ENCODE measurements around the gene CLNK.

Gene CLNK

DNA sequence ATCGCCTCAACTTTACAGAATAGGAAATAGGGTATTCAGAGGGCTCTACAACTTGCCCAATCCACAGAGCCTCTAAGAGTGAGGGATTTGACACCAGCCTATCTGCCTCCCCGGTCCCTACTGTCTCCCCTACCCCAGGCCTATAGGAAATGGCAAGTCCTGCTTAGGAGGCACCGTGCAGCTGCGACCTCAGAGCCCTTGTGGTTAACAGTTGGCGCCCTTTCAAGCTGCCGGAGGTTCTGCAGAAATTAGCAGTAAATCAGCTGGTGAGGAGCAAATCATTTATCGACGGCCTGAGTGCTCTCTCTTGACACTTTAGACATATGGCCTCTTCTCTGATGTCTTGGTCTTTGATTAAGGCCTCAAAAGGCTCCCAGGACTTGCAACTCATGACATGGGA is 96.9 kb downstream of the CLNK start:
- TF ChIP-seq, protein P1, sequence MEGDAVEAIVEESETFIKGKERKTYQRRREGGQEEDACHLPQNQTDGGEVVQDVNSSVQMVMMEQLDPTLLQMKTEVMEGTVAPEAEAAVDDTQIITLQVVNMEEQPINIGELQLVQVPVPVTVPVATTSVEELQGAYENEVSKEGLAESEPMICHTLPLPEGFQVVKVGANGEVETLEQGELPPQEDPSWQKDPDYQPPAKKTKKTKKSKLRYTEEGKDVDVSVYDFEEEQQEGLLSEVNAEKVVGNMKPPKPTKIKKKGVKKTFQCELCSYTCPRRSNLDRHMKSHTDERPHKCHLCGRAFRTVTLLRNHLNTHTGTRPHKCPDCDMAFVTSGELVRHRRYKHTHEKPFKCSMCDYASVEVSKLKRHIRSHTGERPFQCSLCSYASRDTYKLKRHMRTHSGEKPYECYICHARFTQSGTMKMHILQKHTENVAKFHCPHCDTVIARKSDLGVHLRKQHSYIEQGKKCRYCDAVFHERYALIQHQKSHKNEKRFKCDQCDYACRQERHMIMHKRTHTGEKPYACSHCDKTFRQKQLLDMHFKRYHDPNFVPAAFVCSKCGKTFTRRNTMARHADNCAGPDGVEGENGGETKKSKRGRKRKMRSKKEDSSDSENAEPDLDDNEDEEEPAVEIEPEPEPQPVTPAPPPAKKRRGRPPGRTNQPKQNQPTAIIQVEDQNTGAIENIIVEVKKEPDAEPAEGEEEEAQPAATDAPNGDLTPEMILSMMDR (IDR thresholded peaks at IDR 0.05; ENCODE audit: poor library complexity, severe bottlenecking): no peak
- no peak overlapping the region for H3K4me3 ChIP-seq (ENCODE audit: severe bottlenecking)
- no peaks in the 10 kb centered on the region for H3K27me3 ChIP-seq (ENCODE audit: insufficient read depth, poor library complexity, severe bottlenecking)
- no peaks in the 10 kb centered on the region for H3K4me1 ChIP-seq (ENCODE audit: insufficient read depth, poor library complexity, severe bottlenecking)
- H3K27ac ChIP-seq (ENCODE audit: poor library complexity, severe bottlenecking): no peak overlapping the region
- H3K36me3 ChIP-seq (ENCODE audit: low read depth): no peaks in the 10 kb centered on the region
- no peaks in the 10 kb centered on the region for H3K9me3 ChIP-seq (ENCODE audit: severe bottlenecking)
- DNase-seq (ENCODE audit: low spot score) (no peak), ATAC-seq (ENCODE audit: low read depth) (no peak)

- Histone ChIP-seq H3K4me3 (ENCODE audit: severe bottlenecking) (no peak overlapping the region), H3K9me3 (ENCODE audit: severe bottlenecking) (no peaks in the 10 kb centered on the region), H3K4me1 (ENCODE audit: insufficient read depth, poor library complexity, severe bottlenecking) (no peaks in the 10 kb centered on the region), H3K27me3 (ENCODE audit: insufficient read depth, poor library complexity, severe bottlenecking) (no peaks in the 10 kb centered on the region), H3K27ac (ENCODE audit: poor library complexity, severe bottlenecking) (no peak overlapping the region), H3K36me3 (ENCODE audit: low read depth) (no peaks in the 10 kb centered on the region)
- DNase-seq (ENCODE audit: low spot score) (no peak), ATAC-seq (ENCODE audit: low read depth) (no peak)
- TF ChIP-seq, protein P1 (IDR thresholded peaks at IDR 0.05; ENCODE audit: poor library complexity, severe bottlenecking): no peak
Observed at GRCh38 chr4:10587296-10587695, 97.3 kb downstream of the CLNK start.

DNA sequence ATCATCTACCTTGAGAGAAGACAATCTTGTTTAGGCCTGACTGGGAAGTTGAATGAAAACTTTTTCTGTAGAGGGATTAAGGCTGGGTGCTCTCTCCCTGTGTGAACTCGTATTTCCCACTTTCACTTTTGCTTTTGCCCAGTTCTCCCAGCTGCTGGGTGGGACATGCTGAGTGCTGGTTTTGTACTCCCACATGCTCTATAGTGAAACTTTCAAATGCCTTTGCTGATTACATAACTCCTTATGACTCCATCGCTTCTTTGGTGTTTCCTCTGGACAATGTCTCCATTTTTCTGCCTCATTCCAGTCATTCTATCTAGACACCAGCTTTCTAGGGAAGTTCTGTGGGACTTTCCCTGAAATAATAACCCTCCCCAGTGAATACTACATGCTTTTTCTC is 100.5 kb downstream of the CLNK start:
- Histone ChIP-seq H3K27me3 (ENCODE audit: insufficient read depth, poor library complexity, severe bottlenecking) (no peaks in the 10 kb centered on the region), H3K4me1 (ENCODE audit: insufficient read depth, poor library complexity, severe bottlenecking) (no peaks in the 10 kb centered on the region), H3K4me3 (ENCODE audit: severe bottlenecking) (no peak overlapping the region), H3K9me3 (ENCODE audit: severe bottlenecking) (no peaks in the 10 kb centered on the region), H3K36me3 (ENCODE audit: low read depth) (no peaks in the 10 kb centered on the region), H3K27ac (ENCODE audit: poor library complexity, severe bottlenecking) (no peak overlapping the region)
- TF ChIP-seq, protein P1 (IDR thresholded peaks at IDR 0.05; ENCODE audit: poor library complexity, severe bottlenecking): no peak
- ATAC-seq (ENCODE audit: low read depth): peak; percentile 80
- DNase-seq (ENCODE audit: low spot score): no peak

- TF ChIP-seq, protein P1 (IDR thresholded peaks at IDR 0.05; ENCODE audit: poor library complexity, severe bottlenecking): no peak
- no peak overlapping the region for H3K27ac ChIP-seq (ENCODE audit: poor library complexity, severe bottlenecking)
- H3K36me3 ChIP-seq (ENCODE audit: low read depth): no peaks in the 10 kb centered on the region
- no peaks in the 10 kb centered on the region for H3K27me3 ChIP-seq (ENCODE audit: insufficient read depth, poor library complexity, severe bottlenecking)
- no peak for ATAC-seq (ENCODE audit: low read depth)
- no peak for DNase-seq (ENCODE audit: low spot score)
- no peaks in the 10 kb centered on the region for H3K4me1 ChIP-seq (ENCODE audit: insufficient read depth, poor library complexity, severe bottlenecking)
- H3K4me3 ChIP-seq (ENCODE audit: severe bottlenecking): no peak overlapping the region
- H3K9me3 ChIP-seq (ENCODE audit: severe bottlenecking): no peaks in the 10 kb centered on the region
Observed at GRCh38 chr4:10582951-10583350, 101.6 kb downstream of the CLNK start.

GRCh38 chr4:10582059-10582686 is 102.4 kb downstream of the CLNK start:
- no peak for DNase-seq (ENCODE audit: low spot score)

More at GRCh38 chr4:10582059-10582686, 102.4 kb downstream of the CLNK start:
- Histone ChIP-seq H3K27me3 (ENCODE audit: insufficient read depth, poor library complexity, severe bottlenecking) (no peaks in the 10 kb centered on the region), H3K4me3 (ENCODE audit: severe bottlenecking) (no peak overlapping the region), H3K9me3 (ENCODE audit: severe bottlenecking) (no peaks in the 10 kb centered on the region), H3K27ac (ENCODE audit: poor library complexity, severe bottlenecking) (no peak overlapping the region), H3K4me1 (ENCODE audit: insufficient read depth, poor library complexity, severe bottlenecking) (no peaks in the 10 kb centered on the region), H3K36me3 (ENCODE audit: low read depth) (no peaks in the 10 kb centered on the region)
- TF ChIP-seq, protein P1 (IDR thresholded peaks at IDR 0.05; ENCODE audit: poor library complexity, severe bottlenecking): peak; percentile 93
- ATAC-seq (ENCODE audit: low read depth): peak; percentile 74

Data from RWPE2 (cell line).